ENCODE measurements around the gene SLC29A2.
A peak's percentile ranks its signal among the peaks of the same experiment; 100 is the strongest.

SLC29A2 gene

DNA sequence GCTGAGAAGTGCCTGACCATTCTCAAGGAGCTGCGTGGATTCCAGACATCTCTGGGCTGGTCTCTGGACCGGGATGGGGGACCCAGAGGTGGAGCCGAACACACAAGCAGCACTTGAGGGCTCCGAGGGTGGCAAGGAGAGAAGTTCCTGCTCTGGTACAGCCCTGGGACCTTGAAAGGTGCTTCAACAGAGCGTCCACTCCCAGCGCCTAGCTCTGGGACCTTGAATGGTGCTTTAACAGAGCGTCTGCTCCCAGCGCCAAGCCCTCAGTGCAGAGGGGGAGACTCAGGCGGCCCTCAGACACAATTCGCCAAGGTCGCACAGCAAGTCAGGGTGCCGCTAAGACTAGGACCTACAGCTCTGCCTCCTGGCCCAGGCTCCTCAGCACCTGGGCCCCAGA is 38.6 kb upstream of the SLC29A2 start:
- TF ChIP-seq, protein P1, sequence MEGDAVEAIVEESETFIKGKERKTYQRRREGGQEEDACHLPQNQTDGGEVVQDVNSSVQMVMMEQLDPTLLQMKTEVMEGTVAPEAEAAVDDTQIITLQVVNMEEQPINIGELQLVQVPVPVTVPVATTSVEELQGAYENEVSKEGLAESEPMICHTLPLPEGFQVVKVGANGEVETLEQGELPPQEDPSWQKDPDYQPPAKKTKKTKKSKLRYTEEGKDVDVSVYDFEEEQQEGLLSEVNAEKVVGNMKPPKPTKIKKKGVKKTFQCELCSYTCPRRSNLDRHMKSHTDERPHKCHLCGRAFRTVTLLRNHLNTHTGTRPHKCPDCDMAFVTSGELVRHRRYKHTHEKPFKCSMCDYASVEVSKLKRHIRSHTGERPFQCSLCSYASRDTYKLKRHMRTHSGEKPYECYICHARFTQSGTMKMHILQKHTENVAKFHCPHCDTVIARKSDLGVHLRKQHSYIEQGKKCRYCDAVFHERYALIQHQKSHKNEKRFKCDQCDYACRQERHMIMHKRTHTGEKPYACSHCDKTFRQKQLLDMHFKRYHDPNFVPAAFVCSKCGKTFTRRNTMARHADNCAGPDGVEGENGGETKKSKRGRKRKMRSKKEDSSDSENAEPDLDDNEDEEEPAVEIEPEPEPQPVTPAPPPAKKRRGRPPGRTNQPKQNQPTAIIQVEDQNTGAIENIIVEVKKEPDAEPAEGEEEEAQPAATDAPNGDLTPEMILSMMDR (IDR thresholded peaks at IDR 0.05; ENCODE audit: low read depth, low read length): no peak
- no peak overlapping the region for H3K27ac ChIP-seq
- no peaks in the 10 kb centered on the region for H3K27me3 ChIP-seq (ENCODE audit: insufficient read depth, low read depth, severe bottlenecking)
- H3K9me3 ChIP-seq (ENCODE audit: severe bottlenecking): no peaks in the 10 kb centered on the region
- no peaks in the 10 kb centered on the region for H3K36me3 ChIP-seq
- no peak overlapping the region for H3K4me3 ChIP-seq (ENCODE audit: low read depth, low read length)
- no peak for DNase-seq

DNA sequence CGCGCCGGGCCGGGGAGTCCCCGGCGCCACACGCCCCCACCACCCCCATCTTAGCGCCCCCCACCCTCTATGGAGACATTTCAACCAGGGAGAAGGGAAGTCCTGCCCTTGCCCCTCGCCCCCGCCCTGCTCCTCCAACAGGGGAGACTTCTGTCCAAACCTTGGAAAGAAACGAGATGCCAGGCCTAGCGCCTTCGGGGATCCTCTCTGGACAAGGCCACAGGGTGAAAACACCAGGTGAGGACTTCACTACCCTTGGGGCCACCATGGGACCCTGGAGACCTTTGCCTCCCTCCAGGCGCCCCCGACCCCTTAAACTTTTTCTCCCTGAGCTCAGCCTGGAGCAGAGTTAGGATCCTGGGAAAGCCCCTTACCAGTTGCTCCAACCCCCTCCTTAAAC is 37.7 kb upstream of the SLC29A2 start:
- H3K4me3 ChIP-seq (ENCODE audit: low read depth, low read length): peak overlapping the region; percentile 46; the same call in 1 of the 2 replicates
- no peak for DNase-seq
- TF ChIP-seq, protein P1 (IDR thresholded peaks at IDR 0.05; ENCODE audit: low read depth, low read length): no peak
- no peaks in the 10 kb centered on the region for H3K9me3 ChIP-seq (ENCODE audit: severe bottlenecking)
- H3K27me3 ChIP-seq (ENCODE audit: insufficient read depth, low read depth, severe bottlenecking): no peaks in the 10 kb centered on the region
- H3K36me3 ChIP-seq: no peaks in the 10 kb centered on the region
- H3K27ac ChIP-seq: no peak overlapping the region

DNA sequence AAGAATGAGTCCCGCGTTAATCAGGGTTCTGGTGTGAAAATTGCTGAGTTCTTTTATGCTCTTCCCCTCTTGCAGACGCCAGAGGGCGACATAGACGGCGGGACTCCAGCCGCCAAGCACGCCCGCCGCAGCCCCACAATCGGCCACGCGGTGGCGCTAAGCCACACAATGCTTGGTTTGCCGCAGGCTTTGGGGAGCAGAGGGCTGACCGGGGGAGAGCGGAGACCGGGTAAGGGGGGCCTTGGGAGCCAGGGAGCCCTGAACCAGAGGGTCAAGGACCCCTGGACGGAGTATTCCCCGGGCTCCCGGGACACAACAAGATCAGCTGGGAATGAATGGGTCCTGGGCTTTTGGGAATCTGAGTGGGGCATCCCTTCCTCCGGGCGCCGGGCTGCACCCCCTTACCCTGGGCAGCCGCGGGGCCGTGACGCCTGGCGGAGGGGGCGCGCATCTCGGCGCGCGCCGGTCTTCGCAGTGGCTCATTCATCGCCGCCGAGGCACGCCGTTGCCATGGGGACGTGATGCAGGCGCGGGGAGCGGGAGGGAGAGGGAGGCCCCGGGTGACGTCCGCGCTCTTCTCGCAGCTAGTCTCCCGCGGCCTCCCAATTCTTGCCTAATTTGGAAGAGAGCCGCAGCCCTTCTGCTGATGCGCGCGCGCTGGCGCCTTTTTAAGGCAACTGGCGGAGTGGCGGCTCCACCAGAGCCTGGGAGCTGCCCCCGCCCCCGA is 37.1 kb upstream of the SLC29A2 start:
- DNase-seq: peak; percentile 89
- TF ChIP-seq, protein P1 (IDR thresholded peaks at IDR 0.05; ENCODE audit: low read depth, low read length): peak; percentile 97
- Histone ChIP-seq H3K36me3 (no peaks in the 10 kb centered on the region), H3K9me3 (ENCODE audit: severe bottlenecking) (no peaks in the 10 kb centered on the region), H3K27me3 (ENCODE audit: insufficient read depth, low read depth, severe bottlenecking) (no peaks in the 10 kb centered on the region), H3K4me3 (ENCODE audit: low read depth, low read length) (peak overlapping the region; percentile 46), H3K27ac (peak overlapping the region; percentile 25; the same call in 1 of the 2 replicates)

DNA sequence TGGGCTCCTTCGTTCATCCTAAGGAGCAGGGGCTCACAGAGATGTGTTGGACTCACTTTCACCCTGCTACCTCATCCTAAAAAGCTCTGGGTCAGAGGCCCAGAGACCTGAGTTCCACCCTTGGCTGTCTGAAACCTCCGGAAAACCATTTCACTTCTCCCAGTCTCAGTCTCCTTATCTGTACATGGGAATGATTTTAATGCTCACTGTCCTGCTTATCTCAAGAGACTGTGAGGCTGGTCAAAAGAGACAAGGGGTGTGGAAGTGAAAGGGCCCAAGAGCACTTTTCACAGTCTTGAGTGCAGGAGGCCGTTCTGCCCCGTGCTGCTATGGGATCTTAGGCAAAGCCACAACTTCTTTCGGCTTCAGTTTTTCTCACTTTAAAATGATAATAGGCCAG is 36.1 kb upstream of the SLC29A2 start:
- TF ChIP-seq, protein P1 (IDR thresholded peaks at IDR 0.05; ENCODE audit: low read depth, low read length): no peak
- H3K36me3 ChIP-seq: no peaks in the 10 kb centered on the region
- H3K27ac ChIP-seq: no peak overlapping the region
- H3K4me3 ChIP-seq (ENCODE audit: low read depth, low read length): no peak overlapping the region
- DNase-seq: no peak
- no peaks in the 10 kb centered on the region for H3K9me3 ChIP-seq (ENCODE audit: severe bottlenecking)
- H3K27me3 ChIP-seq (ENCODE audit: insufficient read depth, low read depth, severe bottlenecking): no peaks in the 10 kb centered on the region

DNA sequence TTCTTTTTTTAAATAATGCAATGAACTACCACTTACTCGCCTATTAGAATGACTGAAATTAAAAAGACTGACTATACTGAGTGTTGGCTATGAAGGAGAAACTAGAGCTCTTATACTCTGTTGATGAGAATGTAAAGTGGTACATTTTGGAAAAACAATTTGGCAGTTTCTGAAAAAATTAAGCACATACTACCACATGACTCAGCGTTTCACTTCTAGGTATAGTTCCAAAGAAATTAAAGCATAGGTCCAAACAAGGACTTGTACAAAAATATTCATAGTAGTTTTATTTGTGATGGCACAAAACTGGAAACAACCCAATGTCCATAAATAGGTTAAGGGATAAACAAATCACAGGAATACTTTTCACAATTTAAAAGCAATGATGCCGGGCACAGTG is 22.4 kb upstream of the SLC29A2 start:
- DNase-seq: no peak
- Histone ChIP-seq H3K27me3 (ENCODE audit: insufficient read depth, low read depth, severe bottlenecking) (no peaks in the 10 kb centered on the region), H3K36me3 (no peaks in the 10 kb centered on the region), H3K27ac (no peak overlapping the region), H3K4me3 (ENCODE audit: low read depth, low read length) (no peak overlapping the region), H3K9me3 (ENCODE audit: severe bottlenecking) (no peaks in the 10 kb centered on the region)
- TF ChIP-seq, protein P1 (IDR thresholded peaks at IDR 0.05; ENCODE audit: low read depth, low read length): no peak

DNA sequence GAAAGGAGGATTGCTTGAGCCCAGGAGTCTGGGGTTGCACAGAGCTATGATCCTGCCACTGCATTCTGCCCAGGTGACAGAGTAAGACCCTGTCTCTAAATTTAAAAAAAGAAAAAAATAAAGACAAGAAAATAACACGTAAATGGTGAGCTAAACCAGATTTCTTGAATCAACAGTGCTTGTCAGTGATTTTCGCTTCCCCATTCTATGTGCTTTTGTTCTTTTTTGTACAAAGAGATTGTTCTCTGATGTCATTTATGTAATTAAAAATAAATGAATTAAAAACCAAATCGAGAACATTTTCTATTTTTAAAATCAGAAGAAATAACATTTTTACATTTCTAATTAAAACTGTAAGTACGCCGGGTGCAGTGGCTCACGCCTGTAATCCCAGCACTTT is 19.8 kb upstream of the SLC29A2 start:
- no peaks in the 10 kb centered on the region for H3K9me3 ChIP-seq (ENCODE audit: severe bottlenecking)
- no peak overlapping the region for H3K4me3 ChIP-seq (ENCODE audit: low read depth, low read length)
- TF ChIP-seq, protein P1 (IDR thresholded peaks at IDR 0.05; ENCODE audit: low read depth, low read length): no peak
- H3K27me3 ChIP-seq (ENCODE audit: insufficient read depth, low read depth, severe bottlenecking): no peaks in the 10 kb centered on the region
- H3K27ac ChIP-seq: no peak overlapping the region
- H3K36me3 ChIP-seq: no peaks in the 10 kb centered on the region
- no peak for DNase-seq
